Upper lobe of left lung (tissue), 6 donors: Measurements from ENCODE around the gene FUT6. TPM values are rescaled to one million over a fixed set of nuclear protein-coding genes. Genes with fewer than 3 reads are reported as not detected.
"Not testable (repeated sequence)": the region's sequence is repeated elsewhere in the genome, so short reads cannot be mapped to it uniquely, and the experiment has no call there.

Source experiments
- ATAC-seq, 2 donors: fragments of 200-7000 bp; cut with Tn5 transposase; one replicate each; pipeline ENCODE4 v1.9.1; 2022; ENCODE audit warnings: mild to moderate bottlenecking in 2 of 2, moderate library complexity in 2 of 2; ENCODE audit not compliant: low FRiP score in 2 of 2
- DNase-seq, 2 donors: peaks; one replicate each; pipeline ENCODE4 v3.0.0-alpha.2; 2019 to 2020
- H3K27ac ChIP-seq, 4 donors: fragments of 200-600 bp; sonication (generic); one replicate each; pipeline ENCODE4 v1.5.1; 2016 to 2019
- H3K27me3 ChIP-seq, 4 donors: fragments of 200-600 bp; sonication (generic); one replicate each; pipeline ENCODE4 v1.5.1; 2017 to 2019
- H3K36me3 ChIP-seq, 4 donors: fragments of 200-600 bp; sonication (generic); one replicate each; pipeline ENCODE4 v1.5.1; 2016 to 2019
- H3K4me1 ChIP-seq, 4 donors: fragments of 200-600 bp; sonication (generic); one replicate each; pipeline ENCODE4 v1.5.1; 2018 to 2019
- H3K4me3 ChIP-seq, 4 donors: fragments of 200-600 bp; sonication (generic); one replicate each; pipeline ENCODE4 v1.5.1; 2017 to 2019; ENCODE audit warnings: mild to moderate bottlenecking in 2 of 4, moderate library complexity in 1 of 4
- H3K9me3 ChIP-seq, 4 donors: fragments of 200-600 bp; sonication (generic); one replicate each; pipeline ENCODE4 v1.5.1; 2018 to 2019
- CTCF ChIP-seq, 6 experiments: fragments of 450-650 bp in 4 of 6; fragments of 200-600 bp in 2 of 6; sonication (generic) in 2 of 6; IDR thresholded peaks; one replicate each; pipeline ENCODE4 v1.5.1; 2016 to 2019; ENCODE audit warnings: antibody characterized with exemption in 6 of 6
- EP300 ChIP-seq, 4 donors: sonication (generic); formaldehyde crosslinking; IDR thresholded peaks; one replicate each; pipeline ENCODE4 v1.5.1; 2017; ENCODE audit warnings: antibody characterized with exemption in 4 of 4, control low read depth in 2 of 4
- POLR2A ChIP-seq, 4 donors: fragments of 450-650 bp; IDR thresholded peaks; one replicate each; pipeline ENCODE4 v1.5.1; 2016 to 2017; ENCODE audit warnings: antibody characterized with exemption in 4 of 4, mild to moderate bottlenecking in 2 of 4
- POLR2AphosphoS5 ChIP-seq, 2 donors: sonication (generic); formaldehyde crosslinking; IDR thresholded peaks; one replicate each; pipeline ENCODE4 v1.5.1; 2017; ENCODE audit warnings: antibody characterized with exemption in 2 of 2
- WGBS, 2 donors: methylation state at CpG; one replicate each; pipeline ENCODE4 v1.1.5; 2017 to 2018; 5-methylcytosine and 5-hydroxymethylcytosine counted together
- total RNA-seq, 6 donors: library from RNA; depleted of rRNA in 4 of 6; stranded (reverse); fragments of >200 nt in 4 of 6; gene quantifications; one replicate each; pipeline versions ENCODE4 v1.1.0 to v1.2.1, GENCODE V29; 2016 to 2021
- donor health status: DM: no; HTN: no; CAD: no; lungs with moderate emphysema.
- donor health status: DM: no; HTN: yes; CAD: no; lungs with severe emphysema.

FUT6 gene, protein sequence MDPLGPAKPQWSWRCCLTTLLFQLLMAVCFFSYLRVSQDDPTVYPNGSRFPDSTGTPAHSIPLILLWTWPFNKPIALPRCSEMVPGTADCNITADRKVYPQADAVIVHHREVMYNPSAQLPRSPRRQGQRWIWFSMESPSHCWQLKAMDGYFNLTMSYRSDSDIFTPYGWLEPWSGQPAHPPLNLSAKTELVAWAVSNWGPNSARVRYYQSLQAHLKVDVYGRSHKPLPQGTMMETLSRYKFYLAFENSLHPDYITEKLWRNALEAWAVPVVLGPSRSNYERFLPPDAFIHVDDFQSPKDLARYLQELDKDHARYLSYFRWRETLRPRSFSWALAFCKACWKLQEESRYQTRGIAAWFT
- 1 to 10 TPM in 2 of 6 donors, under 1 TPM in 4; 0.30 to 3.6 (median 0.82) TPM for total RNA-seq

DNA sequence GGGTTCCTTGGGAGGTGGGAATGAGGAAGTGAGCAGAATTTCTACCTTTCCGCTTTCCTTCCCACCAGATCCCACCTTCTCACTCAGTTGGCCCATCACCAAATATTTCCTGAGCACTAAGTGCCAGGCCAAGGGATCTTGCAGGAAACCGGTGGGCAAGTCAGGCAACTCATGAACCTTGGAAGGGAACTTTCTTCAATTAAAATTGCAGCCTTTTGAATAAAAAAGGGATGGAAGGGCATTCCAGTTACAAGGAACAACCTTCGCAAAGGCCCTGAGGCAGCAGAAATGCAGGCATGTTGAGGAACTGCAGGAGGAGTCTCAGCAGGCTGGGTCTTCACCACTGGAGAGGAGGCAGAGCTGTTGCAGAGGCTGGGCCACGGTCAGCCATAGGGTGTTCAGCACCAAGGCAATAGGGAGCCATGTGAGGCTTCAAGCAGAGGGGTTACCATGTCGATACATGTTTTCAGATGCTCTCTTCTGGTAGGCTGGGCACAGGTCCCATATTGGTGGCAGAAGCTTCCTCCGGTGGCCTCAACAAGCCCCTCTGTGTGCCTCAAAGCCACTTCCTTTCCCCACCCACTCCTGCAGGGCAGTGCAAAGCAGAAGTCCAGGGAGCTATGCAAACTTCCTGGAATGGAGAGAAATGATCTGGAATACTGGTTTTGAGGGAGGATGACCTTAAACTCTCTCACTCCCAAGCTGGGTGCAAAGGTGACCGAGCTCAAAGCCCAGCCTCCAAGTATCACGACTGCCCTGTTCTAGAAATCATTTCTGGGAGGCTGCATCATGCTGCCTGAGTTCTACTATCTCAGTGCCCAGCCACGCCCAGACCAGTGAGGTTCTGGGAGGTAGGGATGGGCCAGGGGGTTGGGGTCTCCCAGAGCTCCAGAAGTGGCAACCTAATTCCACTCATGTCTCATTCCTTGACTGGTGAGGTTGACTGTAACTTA is at the start of gene FUT6:
FUT6 (minus strand) TSS at position 638 of the 953 bp plus-strand sequence. CDS start 7,135 bp downstream, outside the sequence.
- ATAC-seq = no peak
- Histone ChIP-seq H3K4me3 (no peak within 1 kb of the TSS), H3K27me3 (no peaks in the 10 kb centered on the region), H3K36me3 (no peaks in the 10 kb centered on the region), H3K27ac (no peak within 1 kb of the TSS), H3K4me1 (no peaks in the 10 kb centered on the region), H3K9me3 (no peaks in the 10 kb centered on the region)
- no peak for TF ChIP-seq POLR2A (IDR thresholded peaks at IDR 0.05)
- no peak for TF ChIP-seq EP300 (IDR thresholded peaks at IDR 0.05)
- TF ChIP-seq POLR2AphosphoS5 (IDR thresholded peaks at IDR 0.05) = no peak
- no peak for TF ChIP-seq CTCF (IDR thresholded peaks at IDR 0.05)
- no peak for DNase-seq
- 76% methylated on average over 8 to 9 of the region's 9 CpGs for WGBS, 2 donors

- peaks cover 7 to 11% (median 10%) of the 10 kb centered on the region in 4 donors for H3K4me1 ChIP-seq
- not testable (repeated sequence) for H3K27ac ChIP-seq, H3K9me3 ChIP-seq, H3K27me3 ChIP-seq, H3K36me3 ChIP-seq, ATAC-seq, DNase-seq, H3K4me3 ChIP-seq
- WGBS, 2 donors = 76 to 81% methylated on average over 11 of the region's 11 CpGs
Measured at GRCh38 chr19:5884065-5884811, 44.7 kb upstream of the FUT6 start.

GRCh38 chr19:5883157-5883873 is 43.8 kb upstream of the FUT6 start:
- not testable (repeated sequence) for H3K36me3 ChIP-seq, H3K27me3 ChIP-seq, DNase-seq, H3K9me3 ChIP-seq, ATAC-seq, H3K4me3 ChIP-seq, H3K27ac ChIP-seq
- WGBS, 2 donors = 72 to 77% methylated on average over 13 of the region's 13 CpGs
- H3K4me1 ChIP-seq = peaks cover 7 to 11% (median 10%) of the 10 kb centered on the region in 4 donors

DNA sequence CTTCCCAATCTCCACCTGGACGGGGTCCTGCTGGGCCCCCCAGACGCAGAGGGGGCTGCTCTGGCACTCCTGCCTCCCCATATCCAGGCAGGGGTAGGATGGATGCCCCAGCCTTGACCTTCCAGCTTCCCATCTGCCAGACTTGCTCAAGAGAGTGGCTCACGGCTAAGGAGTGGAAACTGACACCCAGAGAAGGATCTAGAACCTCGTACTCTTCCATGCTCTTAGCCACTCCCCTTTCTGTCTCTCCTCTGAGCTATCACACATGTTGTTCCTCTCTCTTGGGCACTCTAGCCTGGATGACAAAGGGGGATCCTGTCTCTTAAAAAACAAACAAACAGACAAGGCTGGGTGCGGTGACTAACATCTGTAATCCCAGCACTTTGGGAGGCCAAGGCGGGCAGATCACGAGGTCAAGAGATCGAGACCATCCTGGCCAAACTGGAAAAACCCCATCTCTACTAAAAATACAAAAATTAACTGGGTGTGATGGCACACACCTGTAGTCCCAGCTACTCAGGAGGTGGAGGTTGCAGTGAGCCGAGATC is 43.0 kb upstream of the FUT6 start:
- no peak overlapping the region for H3K27ac ChIP-seq
- ATAC-seq (no peak), DNase-seq (no peak)
- TF ChIP-seq EP300 (IDR thresholded peaks at IDR 0.05) (no peak), CTCF (IDR thresholded peaks at IDR 0.05) (no peak), POLR2A (IDR thresholded peaks at IDR 0.05) (no peak), POLR2AphosphoS5 (IDR thresholded peaks at IDR 0.05) (no peak)
- no peak overlapping the region for H3K4me3 ChIP-seq
- no peaks in the 10 kb centered on the region for H3K9me3 ChIP-seq
- H3K36me3 ChIP-seq = no peaks in the 10 kb centered on the region
- H3K27me3 ChIP-seq = peaks cover 0 to 6% (median 2%) of the 10 kb centered on the region in 4 donors
- H3K4me1 ChIP-seq = peaks cover 7 to 11% (median 10%) of the 10 kb centered on the region in 4 donors
- WGBS, 2 donors = 50 to 56% methylated on average over 8 to 9 of the region's 9 CpGs
